Urothelium cell line (cell line): ENCODE measurements around the gene RAD51B.
"Not testable (repeated sequence)": the region's sequence is repeated elsewhere in the genome, so short reads cannot be mapped to it uniquely, and the experiment has no call there.

Experiments used
- DNase-seq: peaks from one replicate; pipeline ENCODE4 v3.0.0; 2011; ENCODE audit warnings: low spot score, mixed read lengths
- FAIRE-seq: peaks from 2 replicates; lab custom pipeline; 2011; peaks lifted over from hg19 to GRCh38; lab: Jason Lieb, UNC

Gene RAD51B

GRCh38 chr14:68279777-68280233, 460.2 kb downstream of the RAD51B start:
- DNase-seq, result no peak

GRCh38 chr14:68281497-68281896, 461.9 kb downstream of the RAD51B start:
- FAIRE-seq (peak; percentile 27), DNase-seq (no peak)

More at GRCh38 chr14:68279777-68280233, 460.2 kb downstream of the RAD51B start:
- no peak for FAIRE-seq

- DNase-seq (no peak), FAIRE-seq (peak; percentile 42)
Measured at GRCh38 chr14:68282479-68283377, 463.1 kb downstream of the RAD51B start.

- DNase-seq, result no peak
- FAIRE-seq, result peak; percentile 35
Measured at GRCh38 chr14:68283378-68284123, 464.0 kb downstream of the RAD51B start.

GRCh38 chr14:68284333-68284732, 464.8 kb downstream of the RAD51B start:
- DNase-seq, result no peak
- no peak for FAIRE-seq

GRCh38 chr14:68284834-68285233, 465.3 kb downstream of the RAD51B start:
- DNase-seq (no peak), FAIRE-seq (no peak)

- no peak for FAIRE-seq
- no peak for DNase-seq
Measured at GRCh38 chr14:68285421-68286179, 466.0 kb downstream of the RAD51B start.

GRCh38 chr14:68286667-68287066, 467.1 kb downstream of the RAD51B start:
- FAIRE-seq (peak; percentile 68), DNase-seq (no peak)

GRCh38 chr14:68289452-68289851, 469.9 kb downstream of the RAD51B start:
- DNase-seq, FAIRE-seq: not testable (repeated sequence)

- FAIRE-seq, result no peak
- no peak for DNase-seq
Measured at GRCh38 chr14:68291820-68292219, 472.2 kb downstream of the RAD51B start.

- FAIRE-seq, result no peak
- no peak for DNase-seq
Measured at GRCh38 chr14:68292441-68293215, 473.0 kb downstream of the RAD51B start.

GRCh38 chr14:68293404-68293803, 473.8 kb downstream of the RAD51B start:
- DNase-seq, result no peak
- FAIRE-seq, result peak; percentile 13

- DNase-seq, result no peak
- FAIRE-seq, result no peak
Measured at GRCh38 chr14:68295316-68295816, 475.8 kb downstream of the RAD51B start.

GRCh38 chr14:68297039-68297438, 477.5 kb downstream of the RAD51B start:
- DNase-seq, result no peak
- no peak for FAIRE-seq

- DNase-seq (peak; percentile 39), FAIRE-seq (no peak)
Measured at GRCh38 chr14:68297876-68298468, 478.4 kb downstream of the RAD51B start.

- FAIRE-seq (no peak), DNase-seq (no peak)
Measured at GRCh38 chr14:68300608-68301007, 481.0 kb downstream of the RAD51B start.

GRCh38 chr14:68301219-68301618, 481.6 kb downstream of the RAD51B start:
- no peak for FAIRE-seq
- no peak for DNase-seq

- not testable (repeated sequence) for DNase-seq, FAIRE-seq
Measured at GRCh38 chr14:68302938-68303337, 483.4 kb downstream of the RAD51B start.

- DNase-seq (no peak), FAIRE-seq (no peak)
Measured at GRCh38 chr14:68305738-68306137, 486.2 kb downstream of the RAD51B start.
